Activated CD4-positive, alpha-beta T cell treated with anti-CD3 and anti-CD28 coated beads, Interleukin-2, amount 50 U/mL, for 48 hours (primary cell): ENCODE data around the gene TMEM132E.
"Not testable (repeated sequence)": the region's sequence is repeated elsewhere in the genome, so short reads cannot be mapped to it uniquely, and the experiment has no call there.

Source experiments
- DNase-seq, 2 experiments: peaks; one replicate each; pipeline ENCODE4 v3.0.0-alpha.2; 2020

TMEM132E gene

DNA sequence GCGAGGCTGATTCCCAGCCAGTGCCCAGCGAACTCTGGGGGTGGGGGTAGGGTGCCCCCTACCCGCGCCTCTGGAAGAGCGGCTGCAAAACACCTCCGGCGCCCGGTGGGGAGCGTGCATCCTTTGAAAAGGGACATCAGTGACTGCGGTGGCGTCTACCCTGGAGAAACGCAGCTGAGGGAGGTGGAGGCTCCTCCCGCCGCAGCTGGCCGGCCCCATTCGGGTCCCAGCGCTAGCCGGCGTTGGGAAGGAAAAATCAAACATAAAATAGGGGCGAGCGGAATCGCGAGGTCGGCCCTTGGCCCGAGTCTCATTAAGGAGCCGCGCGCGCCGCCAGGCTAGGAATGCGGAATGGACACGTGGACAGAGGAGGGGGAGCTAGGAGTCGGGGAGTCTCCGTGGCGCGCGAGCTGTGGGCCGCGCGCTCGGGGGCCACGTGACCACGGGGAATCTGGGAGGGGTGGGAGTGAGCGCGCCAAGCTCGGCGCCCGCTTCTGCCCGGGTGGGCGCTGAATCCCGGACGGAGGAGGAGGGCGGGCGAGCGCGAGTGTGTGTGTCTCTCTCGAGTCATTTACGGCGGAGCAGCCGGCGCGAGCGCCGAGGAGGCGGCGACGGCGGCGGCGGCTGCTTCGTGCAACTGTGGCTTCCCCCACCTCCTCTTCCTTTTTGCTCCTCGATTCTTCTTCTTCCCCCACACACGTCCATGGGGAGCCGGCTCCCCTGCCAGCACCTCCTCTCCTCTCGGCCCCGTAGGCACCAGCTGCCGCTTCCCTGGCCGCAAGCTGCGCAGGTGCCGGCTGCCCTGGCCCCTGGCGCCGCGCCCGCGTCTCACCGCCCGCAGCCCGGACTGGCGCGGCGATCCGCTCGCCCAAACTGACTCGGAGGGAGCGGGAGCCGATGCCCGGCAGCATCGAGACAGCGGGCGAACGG, at the start of gene TMEM132E:
TMEM132E (plus strand) TSS at position 566 of the 930 bp plus-strand sequence. CDS start 1,495 bp downstream, outside the sequence.
- peak; percentile 24 to 31 for DNase-seq

- no peak for DNase-seq
Observed at GRCh38 chr17:34530918-34531317, 48.5 kb upstream of the TMEM132E start.

GRCh38 chr17:34532281-34533065, 46.9 kb upstream of the TMEM132E start:
- no peak for DNase-seq

DNA sequence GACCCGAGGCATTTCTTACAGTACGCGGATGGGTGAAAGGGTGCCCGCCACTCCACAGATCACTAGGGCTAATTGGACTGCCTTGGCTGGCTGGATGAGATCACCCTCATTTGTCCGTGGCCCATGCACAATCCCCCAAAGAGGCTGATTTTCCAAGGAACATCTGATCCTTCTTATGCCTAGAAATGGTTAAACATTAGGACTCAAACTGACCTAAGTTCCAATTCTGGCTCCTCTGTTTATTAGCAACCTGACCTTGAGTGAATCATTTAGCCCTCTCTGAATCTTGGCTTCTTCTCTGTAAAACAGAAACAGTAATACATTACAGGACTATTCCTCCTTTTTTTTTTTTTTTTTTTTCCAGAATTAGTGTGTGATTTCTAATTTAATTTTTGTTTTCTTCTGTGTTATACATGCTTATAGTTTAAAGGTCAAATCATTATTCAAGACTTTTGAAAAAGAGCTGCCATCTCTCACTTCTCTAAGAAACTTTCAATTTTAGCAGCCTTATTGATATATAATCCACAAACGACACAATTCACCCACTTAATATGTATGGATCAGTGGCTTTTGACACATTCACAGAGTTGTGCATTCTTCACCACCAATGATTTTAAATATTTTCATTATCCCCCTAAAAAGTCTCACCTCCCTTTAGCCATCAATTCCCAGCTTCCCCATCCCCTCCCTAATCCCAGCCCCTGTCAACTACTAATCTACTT, 45.4 kb upstream of the TMEM132E start:
- DNase-seq = no peak

- DNase-seq = no peak
Observed at GRCh38 chr17:34537445-34537844, 41.9 kb upstream of the TMEM132E start.

DNA sequence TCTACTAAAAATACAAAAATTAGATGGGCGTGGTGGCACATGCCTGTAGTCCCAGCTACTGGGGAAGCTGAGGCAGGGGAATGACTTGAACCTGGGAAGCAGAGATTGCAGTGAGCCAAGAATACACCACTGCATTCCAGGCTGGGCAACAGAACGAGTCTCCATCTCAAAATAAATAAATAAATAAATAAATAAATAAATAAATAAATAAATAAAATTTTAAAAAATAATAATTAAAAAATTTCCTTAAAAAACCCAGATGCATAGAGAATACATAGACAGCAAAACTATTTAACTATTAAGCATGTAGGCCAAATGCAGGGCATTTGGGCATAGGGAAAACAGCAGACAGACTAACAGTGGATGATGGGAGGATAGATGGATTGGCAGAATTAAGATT, 40.8 kb upstream of the TMEM132E start:
- DNase-seq = not testable (repeated sequence)

DNA sequence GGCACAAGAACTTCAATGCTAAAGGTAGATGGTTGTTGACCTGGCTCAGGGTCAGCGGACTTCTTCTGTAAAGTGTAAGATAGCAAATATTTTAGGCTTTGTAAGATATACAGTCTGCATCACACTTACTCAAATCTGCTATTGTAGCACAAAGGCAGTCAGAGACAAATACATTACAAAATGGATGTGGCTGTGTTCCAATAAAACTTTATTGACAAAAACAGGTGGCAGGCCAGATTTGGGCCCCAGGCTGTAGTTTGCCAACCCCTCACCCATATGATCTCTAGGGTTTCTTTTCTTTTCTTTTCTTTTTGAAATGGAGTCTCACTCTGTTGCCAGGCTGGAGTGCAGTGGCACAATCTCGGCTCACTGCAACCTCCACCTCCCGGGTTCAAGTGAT, 39.5 kb upstream of the TMEM132E start:
- DNase-seq = no peak

- DNase-seq = peak; percentile 48 to 59
Observed at GRCh38 chr17:34542700-34543336, 36.6 kb upstream of the TMEM132E start.

GRCh38 chr17:34547453-34548063, 31.8 kb upstream of the TMEM132E start:
- no peak for DNase-seq

- no peak for DNase-seq
Observed at GRCh38 chr17:34549966-34550365, 29.4 kb upstream of the TMEM132E start.

GRCh38 chr17:34553907-34554306, 25.5 kb upstream of the TMEM132E start:
- DNase-seq = no peak

DNA sequence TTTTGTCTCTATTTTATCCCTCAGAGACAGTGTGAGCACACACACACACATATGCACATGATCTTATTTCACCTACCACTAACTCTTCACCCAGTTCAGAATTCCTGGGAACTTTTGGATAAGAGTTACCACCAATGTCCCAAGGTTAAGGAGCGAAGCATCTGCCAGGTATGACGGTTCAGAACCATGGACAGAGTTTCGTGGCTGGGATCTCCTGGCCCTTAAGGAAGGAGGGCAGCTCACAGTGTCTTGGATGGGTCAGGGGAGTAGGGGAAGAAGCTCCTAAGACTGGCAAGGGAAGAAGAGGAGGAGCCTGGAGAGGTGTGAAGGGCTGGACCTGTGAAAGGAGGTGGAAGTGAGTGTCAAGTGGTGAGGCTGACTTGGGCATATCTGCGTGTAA, 23.0 kb upstream of the TMEM132E start:
- no peak for DNase-seq

DNA sequence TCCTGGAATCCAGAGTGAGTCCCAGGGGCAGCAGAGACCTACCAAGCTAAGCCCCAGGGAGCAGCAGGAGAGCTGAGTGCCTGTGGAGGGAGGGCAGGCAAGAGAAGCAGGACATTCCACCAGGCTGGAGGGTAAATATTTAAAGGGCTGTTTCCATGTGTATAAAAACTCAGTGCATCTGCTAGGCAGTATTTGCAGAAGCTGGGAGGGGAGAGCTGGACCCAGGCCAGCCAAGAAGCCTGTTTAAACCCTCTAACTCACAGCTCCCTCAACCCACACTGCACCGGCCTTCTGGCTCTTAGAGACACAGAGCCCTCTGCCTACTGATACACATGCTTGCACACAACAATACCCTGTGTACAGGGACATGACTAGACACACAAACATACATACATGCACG, 22.5 kb upstream of the TMEM132E start:
- DNase-seq = no peak

DNA sequence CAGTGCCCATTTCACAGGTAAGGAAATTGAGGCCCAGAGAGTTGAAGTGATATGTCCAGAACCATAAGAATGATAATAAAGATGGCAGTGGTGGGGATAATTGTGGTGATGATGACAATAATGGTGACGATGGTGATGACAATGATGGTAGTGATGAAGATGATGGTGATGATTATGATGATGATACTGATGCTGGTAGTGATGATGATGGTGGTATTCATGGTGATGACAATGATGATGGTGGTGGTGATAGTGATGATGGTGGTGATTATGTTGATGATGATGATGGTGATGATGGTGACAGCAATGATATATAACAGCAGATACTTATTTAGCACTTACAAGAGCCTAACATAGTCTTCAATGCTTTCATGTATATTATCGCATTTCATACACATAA, 18.1 kb upstream of the TMEM132E start:
- DNase-seq = no peak

DNA sequence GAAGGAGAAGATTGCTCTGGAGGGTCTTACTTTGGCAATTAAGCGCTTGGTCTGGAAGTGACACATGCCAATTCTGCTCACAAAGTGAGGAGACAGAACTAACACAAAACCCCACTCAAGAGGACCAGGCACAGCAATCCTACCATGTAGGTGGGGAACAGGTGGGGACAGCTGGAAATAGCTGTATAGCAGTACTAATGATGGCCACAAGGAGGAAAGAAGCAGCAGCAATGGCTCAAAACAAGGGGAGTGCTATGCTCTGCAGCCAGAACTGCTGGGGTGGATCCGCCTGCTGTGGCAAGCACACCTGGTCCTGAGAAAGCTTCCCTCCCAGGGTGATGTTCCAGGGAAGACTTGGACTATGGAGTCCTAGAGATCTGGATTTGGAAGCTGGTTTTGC, 17.0 kb upstream of the TMEM132E start:
- DNase-seq = no peak

DNA sequence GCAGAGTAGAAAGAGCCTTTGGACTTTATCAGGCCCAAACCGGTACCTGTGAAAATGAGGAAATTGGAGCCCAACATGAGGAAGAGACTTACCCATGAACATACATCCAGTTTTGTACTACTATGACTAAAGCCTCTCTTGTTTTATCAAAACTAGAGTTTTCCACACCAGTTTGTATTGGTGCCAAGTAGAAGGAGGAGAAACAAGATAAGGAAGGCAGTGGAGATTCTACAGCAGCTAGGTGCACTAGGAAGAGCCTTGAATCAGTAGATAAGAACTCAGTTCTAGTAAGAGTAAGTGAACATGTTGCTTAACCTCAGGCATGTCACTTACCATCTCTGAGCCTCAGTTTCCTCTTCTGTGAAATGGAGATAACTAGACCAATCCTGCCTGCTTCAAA, 13.7 kb upstream of the TMEM132E start:
- DNase-seq = no peak

DNA sequence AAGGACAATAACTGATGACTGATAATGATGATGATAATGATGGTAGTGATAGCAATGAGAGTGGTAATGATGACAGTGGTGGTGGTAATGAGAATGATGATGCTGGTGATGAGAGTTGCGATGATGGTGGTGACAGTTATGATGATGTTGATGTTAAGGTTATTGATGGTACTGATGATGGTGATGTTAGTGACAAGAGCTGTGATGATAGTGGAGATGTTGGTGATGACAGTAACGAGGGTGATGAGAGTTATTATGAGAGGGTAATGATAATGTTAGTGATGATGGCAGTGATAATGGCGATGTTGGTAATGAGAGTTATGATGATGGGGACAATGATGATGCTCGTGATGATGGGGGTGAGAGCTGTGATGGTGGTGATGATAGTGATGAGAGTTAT, 13.2 kb upstream of the TMEM132E start:
- DNase-seq = no peak

GRCh38 chr17:34566873-34567272, 12.5 kb upstream of the TMEM132E start:
- no peak for DNase-seq

DNA sequence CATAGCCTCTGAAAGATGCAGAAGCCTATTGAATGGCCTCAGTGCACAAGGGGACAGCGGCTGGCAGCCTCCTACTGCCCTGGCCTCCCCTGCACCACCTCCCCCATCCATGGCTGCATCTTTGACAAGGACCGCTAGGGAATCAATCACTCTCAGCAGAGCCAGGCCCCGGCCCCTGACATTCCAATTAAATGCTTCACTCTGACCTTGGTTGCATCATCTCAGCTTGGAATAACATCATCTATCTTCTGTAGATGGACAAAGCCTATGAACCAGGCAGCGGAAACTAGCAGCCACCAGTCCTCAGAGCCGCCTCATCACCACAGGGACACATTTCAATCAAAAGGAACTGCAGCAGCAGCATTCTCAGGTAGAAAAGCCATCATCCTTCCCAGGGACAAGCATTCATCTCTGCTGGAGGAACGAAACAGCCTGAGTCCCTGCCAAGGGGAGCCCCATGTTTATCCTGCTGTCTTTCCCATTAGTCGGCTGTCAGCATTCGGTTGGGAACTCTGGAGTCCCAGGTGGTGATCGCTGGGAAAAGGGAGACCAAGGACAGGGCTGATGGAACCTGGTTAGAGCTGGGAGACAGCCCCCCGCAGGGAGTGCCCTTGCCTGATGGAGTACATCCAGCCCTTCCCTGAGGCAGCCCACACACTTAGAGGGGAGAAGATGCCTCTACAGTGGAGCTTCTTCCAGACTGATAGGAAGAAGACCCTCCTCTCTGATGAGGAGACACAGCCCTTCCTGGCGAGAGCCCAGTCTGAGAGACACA, 11.5 kb upstream of the TMEM132E start:
- no peak for DNase-seq

- no peak for DNase-seq
Observed at GRCh38 chr17:34568953-34569352, 10.4 kb upstream of the TMEM132E start.

- DNase-seq = no peak
Observed at GRCh38 chr17:34569591-34569990, 9.8 kb upstream of the TMEM132E start.
